ENCODE results near the gene SH3RF1. TPM values are rescaled to one million over a fixed set of nuclear protein-coding genes. Genes with fewer than 3 reads are reported as not detected.

The SH3RF1 gene
- total and polyA plus RNA-seq, 2 of the 8 experiments (the other 6 are each of a cell fraction or from before 2014, with no cell fraction given), result 6.9 to 15.1 TPM

DNA sequence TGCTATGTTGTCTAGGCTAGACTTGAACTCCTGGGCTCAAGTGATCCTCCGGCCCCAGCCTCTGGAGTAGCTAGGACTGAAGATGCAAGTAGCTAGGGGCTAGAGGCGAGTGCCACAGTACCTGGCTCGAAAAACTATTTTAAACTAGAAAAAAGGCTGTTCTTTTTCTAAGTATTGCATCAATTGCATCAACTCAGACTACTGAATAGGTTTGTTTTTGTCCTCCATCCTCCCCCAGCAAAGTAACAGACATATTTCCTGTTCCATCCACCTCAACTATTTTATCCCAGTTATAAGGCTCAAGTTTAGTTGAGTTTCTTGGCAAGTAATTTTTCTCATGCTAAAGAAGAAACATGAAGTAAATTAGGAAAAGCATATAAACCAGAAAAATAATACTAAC, 4.1 kb downstream of the SH3RF1 start:
- CTCF ChIA-PET (ENCODE audit: partially characterized antibody), result interaction anchor here (1.0 kb wide), 1 partner anchor 10 kb away, joined by 4 read pairs; no protein-coding TSS in a partner anchor
- TF ChIP-seq HDAC2 (IDR thresholded peaks at IDR 0.05; ENCODE audit: borderline replicate concordance in 1 of 2, low read depth in 2 of 2, low read length in 2 of 2) (no peak), CREB1 (IDR thresholded peaks at IDR 0.05) (no peak), CHD2 (IDR thresholded peaks at IDR 0.05; ENCODE audit: low read length) (no peak), EGR1 (IDR thresholded peaks at IDR 0.05; ENCODE audit: borderline replicate concordance, low read depth, low read length) (no peak), RAD21 (IDR thresholded peaks at IDR 0.05 in 1 of 2, conservative IDR thresholded peaks at IDR 0.05 in 1 of 2; ENCODE audit: low read depth in 2 of 2, low read length in 2 of 2) (no peak), SAP30 (IDR thresholded peaks at IDR 0.05; ENCODE audit: insufficient read depth, insufficient replicate concordance, low read length) (no peak)

More for the DNA sequence above, 4.1 kb downstream of the SH3RF1 start:
- Histone ChIP-seq H3K18ac (ENCODE audit: extremely low read depth, low read length) (no peak overlapping the region), H2BK5ac (ENCODE audit: low read depth, low read length) (no peak overlapping the region), H3K23ac (ENCODE audit: insufficient read length) (no peak overlapping the region), H3K4me1 (replicated peaks in 1 of 4; ENCODE audit: control insufficient read depth in 3 of 4, insufficient read depth in 4 of 4, low read length in 3 of 4) (peaks cover 3 to 10% (median 5%) of the 10 kb centered on the region in 4 experiments; a peak in 5 of 7 replicates), H3K27me3 (replicated peaks in 1 of 4; ENCODE audit: control insufficient read depth in 3 of 4, extremely low read depth in 1 of 4, insufficient read depth in 3 of 4, low read length in 3 of 4) (no peaks in the 10 kb centered on the region), H4K8ac (ENCODE audit: extremely low read depth, insufficient read depth, low read length) (no peak overlapping the region), H3K23me2 (ENCODE audit: low read depth, low read length) (peaks cover 5% of the 10 kb centered on the region; the same call in 1 of the 2 replicates), H4K5ac (ENCODE audit: insufficient read length, low read depth, low read length) (no peak overlapping the region), H3K14ac (ENCODE audit: insufficient read length) (no peak overlapping the region), H3K79me2 (ENCODE audit: control insufficient read depth in 1 of 2, insufficient read depth in 2 of 2, low read length in 2 of 2) (peaks cover 7 to 77% of the 10 kb centered on the region in 2 experiments), H2BK20ac (ENCODE audit: low read length) (no peak overlapping the region), H2AFZ (ENCODE audit: low read length) (no peak overlapping the region), H2AK5ac (ENCODE audit: low read depth, low read length) (no peak overlapping the region), H3K56ac (replicated peaks; ENCODE audit: insufficient read length, low read depth, low read length) (no peak overlapping the region), H2BK12ac (ENCODE audit: low read depth, low read length) (no peak overlapping the region), H3K27ac (ENCODE audit: low read depth, low read length) (no peak overlapping the region), H4K91ac (replicated peaks; ENCODE audit: insufficient read length, low read length) (no peak overlapping the region), H3K4me3 (ENCODE audit: extremely low read depth in 1 of 4, insufficient read depth in 2 of 4, low read depth in 3 of 4, low read length in 4 of 4) (peak overlapping the region in 1 of 4 experiments; percentile 30; a peak in 1 of 8 replicates), H4K20me1 (replicated peaks in 1 of 2; ENCODE audit: control insufficient read depth in 1 of 2, insufficient read depth in 2 of 2, low read length in 2 of 2) (no peaks in the 10 kb centered on the region), H3K4me2 (ENCODE audit: insufficient read depth in 1 of 2, low read depth in 2 of 2, low read length in 2 of 2) (peak overlapping the region in 1 of 2 experiments; percentile 30; a peak in 1 of 4 replicates), H3K36me3 (ENCODE audit: control insufficient read depth in 2 of 4, insufficient read depth in 4 of 4, low read length in 3 of 4) (peaks cover 0 to 7% (median 3%) of the 10 kb centered on the region in 4 experiments; a peak in 4 of 8 replicates), H3K79me1 (ENCODE audit: low read depth, low read length) (peaks cover 3% of the 10 kb centered on the region), H2BK15ac (ENCODE audit: low read length) (no peak overlapping the region), H2BK120ac (replicated peaks; ENCODE audit: low read depth, low read length) (no peak overlapping the region), H3K9ac (replicated peaks in 1 of 4; ENCODE audit: extremely low read depth in 1 of 4, low read depth in 3 of 4, low read length in 3 of 4) (no peak overlapping the region), H3K9me3 (ENCODE audit: insufficient read depth in 2 of 2, low read depth in 1 of 2, low read length in 1 of 2) (no peaks in the 10 kb centered on the region), H3K4ac (replicated peaks; ENCODE audit: insufficient read length, low read depth, low read length) (no peak overlapping the region)
- 100% methylated on average over 2 of the region's 3 CpGs; no CpG with 5 or more reads in 1 of the 2 experiments for WGBS, 2 experiments (ENCODE audit: extremely low coverage in 1 of 2, insufficient coverage in 1 of 2, insufficient read length in 1 of 2, insufficient replicate concordance in 2 of 2, low coverage in 1 of 2, low lambda C conversion rate in 2 of 2, missing lambda C conversion rate in 1 of 2)
- DNase-seq (ENCODE audit: low read depth in 1 of 2, low spot score in 2 of 2), result peak in 1 of 2 experiments; percentile 35
- no peak for FAIRE-seq
- POLR2A ChIA-PET (ENCODE audit: partially characterized antibody), result interaction anchor here (1.3 kb wide), 1 partner anchor 11 kb away, joined by 4 read pairs; no protein-coding TSS in a partner anchor
